SK-N-SH (cell line): Measurements from ENCODE around the gene RAI14. TPM values are rescaled to one million over a fixed set of nuclear protein-coding genes. Genes with fewer than 3 reads are reported as not detected.

ENCODE experiments used
- CTCF ChIA-PET: fragments of 300-600, 350-600 bp; formaldehyde crosslinking; extraction: SDS; loops from one replicate; lab custom pipeline; 2021; lab: Yijun Ruan, JAX
- POLR2A ChIA-PET: fragments of 350-600 bp; sonication (Branson Sonifier 250); formaldehyde crosslinking; extraction: SDS; loops from one replicate; lab custom pipeline; 2020; ENCODE audit warnings: antibody characterized with exemption, inconsistent platforms; lab: Yijun Ruan, JAX
- DNase-seq: peaks from one replicate; pipeline ENCODE4 v3.0.0; 2012
- H2AFZ ChIP-seq: fragments of 200-600 bp; sonication (generic); 2 replicates; pipeline ENCODE4 v1.8.1; 2016; ENCODE audit warnings: antibody characterized with exemption, mild to moderate bottlenecking, low read depth
- H3F3A ChIP-seq: fragments of 200-600 bp; sonication (generic); replicated peaks from 2 replicates; pipeline ENCODE3; 2016; ENCODE audit warnings: antibody characterized with exemption, mild to moderate bottlenecking; ENCODE audit not compliant: insufficient read depth
- H3K27ac ChIP-seq, 2 experiments: fragments of 200-500 bp in 1 of 2; fragments of 200-600 bp in 1 of 2; sonication (Bioruptor generic) in 1 of 2; sonication (generic), shearing (Covaris generic) in 1 of 2; 2 replicates each; pipeline versions ENCODE4 v1.5.1 to v1.6.1; 2014 to 2016; ENCODE audit warnings: low read depth in 2 of 2, inconsistent platforms in 1 of 2, low read length in 1 of 2, mild to moderate bottlenecking in 1 of 2, mixed read lengths in 1 of 2
- H3K27me3 ChIP-seq: fragments of 200-600 bp; sonication (generic), shearing (Covaris generic); 2 replicates; pipeline ENCODE4 v1.6.1; 2016; ENCODE audit warnings: mixed run types; ENCODE audit not compliant: insufficient read depth
- H3K36me3 ChIP-seq, 2 experiments: fragments of 200-500 bp in 1 of 2; fragments of 200-600 bp in 1 of 2; sonication (Bioruptor generic) in 1 of 2; sonication (generic) in 1 of 2; replicated peaks in 1 of 2; 2 replicates each; pipeline versions ENCODE3 to v1.5.1; 2014 to 2016; ENCODE audit warnings: low read length in 1 of 2, mild to moderate bottlenecking in 1 of 2; ENCODE audit not compliant: insufficient read depth in 2 of 2, control insufficient read depth in 1 of 2
- H3K4me1 ChIP-seq, 2 experiments: fragments of 200-500 bp in 1 of 2; fragments of 200-600 bp in 1 of 2; sonication (Bioruptor generic) in 1 of 2; sonication (generic), shearing (Covaris generic) in 1 of 2; 2 replicates each; pipeline versions ENCODE4 v1.5.1 to v1.6.1; 2014 to 2016; ENCODE audit warnings: low read depth in 1 of 2, low read length in 1 of 2, mixed run types in 1 of 2; ENCODE audit not compliant: insufficient read depth in 2 of 2, control insufficient read depth in 1 of 2
- H3K4me2 ChIP-seq: fragments of 200-600 bp; sonication (generic), shearing (Covaris generic); 2 replicates; pipeline ENCODE4 v1.6.1; 2017; ENCODE audit warnings: mixed run types
- H3K4me3 ChIP-seq, 2 experiments: fragments of 200-500 bp in 1 of 2; fragments of 200-600 bp in 1 of 2; sonication (Bioruptor generic) in 1 of 2; sonication (generic), shearing (Covaris generic) in 1 of 2; 2 replicates each; pipeline versions ENCODE4 v1.5.1 to v1.8.1; 2014 to 2016; ENCODE audit warnings: low read depth in 2 of 2, inconsistent platforms in 1 of 2, low read length in 1 of 2, mild to moderate bottlenecking in 1 of 2, mixed read lengths in 1 of 2, moderate library complexity in 1 of 2
- H3K79me2 ChIP-seq: fragments of 200-600 bp; sonication (generic); 2 replicates; pipeline ENCODE4 v1.8.1; 2017; ENCODE audit warnings: mild to moderate bottlenecking; ENCODE audit not compliant: insufficient read depth
- H3K9ac ChIP-seq: fragments of 200-600 bp; sonication (generic); 2 replicates; pipeline ENCODE4 v1.6.1; 2017; ENCODE audit warnings: mixed run types
- H3K9me2 ChIP-seq: fragments of 200-600 bp; sonication (generic); 2 replicates; pipeline ENCODE4 v1.6.1; 2017; ENCODE audit warnings: mixed run types
- H3K9me3 ChIP-seq: fragments of 200-600 bp; sonication (generic); 2 replicates; pipeline ENCODE4 v1.6.1; 2017; ENCODE audit warnings: mixed run types, mild to moderate bottlenecking, moderate library complexity
- H4K20me1 ChIP-seq: fragments of 200-600 bp; sonication (generic); 2 replicates; pipeline ENCODE4 v1.6.1; 2017; ENCODE audit warnings: mild to moderate bottlenecking, mixed run types; ENCODE audit not compliant: insufficient read depth
- CHD2 ChIP-seq: fragments of 150-350 bp; IDR thresholded peaks from 2 replicates; pipeline ENCODE4 v1.6.1; 2018; ENCODE audit warnings: low read length; ENCODE audit not compliant: partially characterized antibody
- ELF1 ChIP-seq: IDR thresholded peaks from 2 replicates; pipeline ENCODE4 v1.4.0; 2012
- FOSL2 ChIP-seq: IDR thresholded peaks from 2 replicates; pipeline ENCODE4 v1.4.0; 2012; ENCODE audit warnings: low read depth, mild to moderate bottlenecking, moderate library complexity, borderline replicate concordance
- FOXM1 ChIP-seq: IDR thresholded peaks from 2 replicates; pipeline ENCODE4 v1.4.0; 2012; ENCODE audit warnings: low read depth, mild to moderate bottlenecking
- GATA2 ChIP-seq: sonication (generic); formaldehyde crosslinking; IDR thresholded peaks from 2 replicates; pipeline ENCODE4 v1.5.0; 2020; ENCODE audit warnings: mild to moderate bottlenecking, missing genetic modification reagents
- MXI1 ChIP-seq: IDR thresholded peaks from 2 replicates; pipeline ENCODE4 v1.6.1; 2012; ENCODE audit warnings: mild to moderate bottlenecking, low read depth, low read length, improper control_type of control experiment
- NRF1 ChIP-seq: IDR thresholded peaks from 2 replicates; pipeline ENCODE4 v1.6.1; 2012; ENCODE audit warnings: low read depth, mild to moderate bottlenecking, low read length
- RAD21 ChIP-seq: IDR thresholded peaks from 2 replicates; pipeline ENCODE4 v1.6.1; 2012; ENCODE audit warnings: mild to moderate bottlenecking, low read length
- SIN3A ChIP-seq: IDR thresholded peaks from 2 replicates; pipeline ENCODE4 v1.6.1; 2012; ENCODE audit warnings: low read depth, mild to moderate bottlenecking, low read length, moderate library complexity, borderline replicate concordance
- TCF12 ChIP-seq: IDR thresholded peaks from 2 replicates; pipeline ENCODE4 v1.4.0; 2012
- WGBS: methylation state at CpG from one replicate; pipeline ENCODE4 v1.1.6; 2017; ENCODE audit warnings: low lambda C conversion rate; 5-methylcytosine and 5-hydroxymethylcytosine counted together
- polyA plus RNA-seq, 3 experiments: library from polyadenylated mRNA; depleted of rRNA; stranded (reverse); fragments of >200 nt; gene quantifications; 2 replicates each; pipeline ENCODE4 v1.2.3, GENCODE V29; 2012
- TF ChIP-seq, protein P1 (sequence below): IDR thresholded peaks from 2 replicates; pipeline ENCODE4 v1.4.0; 2012; ENCODE audit warnings: low read depth
- TF ChIP-seq, protein P2 (sequence below): fragments of 200-600 bp; sonication (generic); IDR thresholded peaks from 2 replicates; pipeline ENCODE4 v1.6.1; 2017; ENCODE audit warnings: antibody characterized with exemption, mild to moderate bottlenecking, moderate library complexity
- TF ChIP-seq, protein P3 (sequence below): IDR thresholded peaks from 2 replicates; pipeline ENCODE4 v1.4.0; 2012; ENCODE audit warnings: low read depth, borderline replicate concordance
- TF ChIP-seq, protein P4 (sequence below): IDR thresholded peaks from 2 replicates; pipeline ENCODE4 v1.6.1; 2012; ENCODE audit warnings: mild to moderate bottlenecking, low read depth, low read length, moderate library complexity
- TF ChIP-seq, protein P5 (sequence below): fragments of 150-350 bp; IDR thresholded peaks from 2 replicates; pipeline ENCODE4 v1.6.1; 2017; ENCODE audit warnings: antibody characterized with exemption, low read length, low read depth, borderline replicate concordance

RAI14 gene
- polyA plus RNA-seq, 1 of the 3 experiments (the other 2 are of a cell fraction), result 53.2 TPM

DNA sequence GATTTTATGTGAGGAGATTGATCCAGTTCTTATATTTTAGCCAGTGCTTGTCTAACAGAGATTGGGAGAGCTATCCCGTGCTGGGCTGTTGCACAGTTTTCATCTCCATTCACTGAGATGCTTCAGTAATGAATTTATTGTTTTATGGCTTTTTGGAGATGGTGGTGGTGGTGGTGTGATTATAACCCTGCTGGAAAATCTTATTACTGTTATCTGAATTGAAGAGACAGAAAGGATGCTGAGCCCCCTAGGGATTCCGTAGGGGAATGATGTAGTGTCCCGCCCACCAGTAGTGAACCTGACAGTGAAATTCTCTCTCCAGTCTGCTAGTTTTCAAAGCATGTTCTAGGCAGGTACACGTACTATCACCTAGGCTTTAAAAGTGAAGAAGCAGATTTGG is 1.9 kb downstream of the RAI14 start:
- H4K20me1 ChIP-seq, result peaks cover 35% of the 10 kb centered on the region
- WGBS, result 7% methylated on average over 4 of the region's 4 CpGs
- POLR2A ChIA-PET, result no interaction called here
- H3K27me3 ChIP-seq, result no peaks in the 10 kb centered on the region
- CTCF ChIA-PET, result no interaction called here
- peak overlapping the region in 1 of 2 experiments; percentile 97; a peak in 3 of 4 replicates for H3K27ac ChIP-seq
- no peaks in the 10 kb centered on the region for H3K9me3 ChIP-seq
- no peaks in the 10 kb centered on the region for H3K9me2 ChIP-seq
- H3K9ac ChIP-seq, result peak overlapping the region; percentile 86
- peak overlapping the region; percentile 79 for H3K4me2 ChIP-seq
- peak; percentile 51 for DNase-seq
- peaks cover 2 to 21% of the 10 kb centered on the region in 2 experiments for H3K36me3 ChIP-seq
- H3K4me3 ChIP-seq, result peak overlapping the region; percentile 80 to 81
- no peak overlapping the region for H2AFZ ChIP-seq
- peaks cover 36% of the 10 kb centered on the region for H3F3A ChIP-seq
- TF ChIP-seq, protein P1, sequence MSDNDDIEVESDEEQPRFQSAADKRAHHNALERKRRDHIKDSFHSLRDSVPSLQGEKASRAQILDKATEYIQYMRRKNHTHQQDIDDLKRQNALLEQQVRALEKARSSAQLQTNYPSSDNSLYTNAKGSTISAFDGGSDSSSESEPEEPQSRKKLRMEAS, result no peak
- TF ChIP-seq NRF1, result no peak
- 0 out of 2 replicates have a peak, but pooled peaks have one; percentile 4 for TF ChIP-seq RAD21
- TF ChIP-seq TCF12, result peak; percentile 55; the same call in 1 of the 2 replicates
- TF ChIP-seq MXI1, result no peak
- TF ChIP-seq GATA2 (CRISPR knock-in tag), result no peak
- no peak for TF ChIP-seq FOSL2
- TF ChIP-seq, protein P2, sequence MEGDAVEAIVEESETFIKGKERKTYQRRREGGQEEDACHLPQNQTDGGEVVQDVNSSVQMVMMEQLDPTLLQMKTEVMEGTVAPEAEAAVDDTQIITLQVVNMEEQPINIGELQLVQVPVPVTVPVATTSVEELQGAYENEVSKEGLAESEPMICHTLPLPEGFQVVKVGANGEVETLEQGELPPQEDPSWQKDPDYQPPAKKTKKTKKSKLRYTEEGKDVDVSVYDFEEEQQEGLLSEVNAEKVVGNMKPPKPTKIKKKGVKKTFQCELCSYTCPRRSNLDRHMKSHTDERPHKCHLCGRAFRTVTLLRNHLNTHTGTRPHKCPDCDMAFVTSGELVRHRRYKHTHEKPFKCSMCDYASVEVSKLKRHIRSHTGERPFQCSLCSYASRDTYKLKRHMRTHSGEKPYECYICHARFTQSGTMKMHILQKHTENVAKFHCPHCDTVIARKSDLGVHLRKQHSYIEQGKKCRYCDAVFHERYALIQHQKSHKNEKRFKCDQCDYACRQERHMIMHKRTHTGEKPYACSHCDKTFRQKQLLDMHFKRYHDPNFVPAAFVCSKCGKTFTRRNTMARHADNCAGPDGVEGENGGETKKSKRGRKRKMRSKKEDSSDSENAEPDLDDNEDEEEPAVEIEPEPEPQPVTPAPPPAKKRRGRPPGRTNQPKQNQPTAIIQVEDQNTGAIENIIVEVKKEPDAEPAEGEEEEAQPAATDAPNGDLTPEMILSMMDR, result peak; percentile 48
- TF ChIP-seq CHD2, result no peak
- no peak for TF ChIP-seq SIN3A
- TF ChIP-seq, protein P3, sequence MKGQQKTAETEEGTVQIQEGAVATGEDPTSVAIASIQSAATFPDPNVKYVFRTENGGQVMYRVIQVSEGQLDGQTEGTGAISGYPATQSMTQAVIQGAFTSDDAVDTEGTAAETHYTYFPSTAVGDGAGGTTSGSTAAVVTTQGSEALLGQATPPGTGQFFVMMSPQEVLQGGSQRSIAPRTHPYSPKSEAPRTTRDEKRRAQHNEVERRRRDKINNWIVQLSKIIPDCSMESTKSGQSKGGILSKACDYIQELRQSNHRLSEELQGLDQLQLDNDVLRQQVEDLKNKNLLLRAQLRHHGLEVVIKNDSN, result no peak
- H3K79me2 ChIP-seq, result peaks cover 65% of the 10 kb centered on the region
- peaks cover 3 to 9% of the 10 kb centered on the region in 2 experiments; a peak in 1 of 4 replicates for H3K4me1 ChIP-seq

DNA sequence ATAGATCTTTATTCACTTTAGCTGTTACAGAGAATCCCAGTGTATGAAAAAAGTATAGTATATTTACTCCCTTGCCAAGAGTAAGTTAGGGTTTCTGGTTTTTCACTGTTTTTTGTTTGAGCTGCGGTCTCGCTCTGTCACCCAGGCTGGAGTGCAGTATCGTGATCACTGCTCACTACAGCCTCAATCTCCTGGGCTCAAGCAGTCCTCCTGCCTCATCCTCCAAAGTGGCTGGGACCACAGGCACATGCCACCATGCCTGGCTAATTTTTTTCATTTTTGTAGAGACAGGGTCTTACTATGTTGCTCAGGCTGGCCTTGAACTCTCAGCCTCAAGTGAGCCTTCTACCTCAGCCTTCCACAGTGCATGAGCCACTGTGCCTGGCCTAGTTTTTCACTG is 3.0 kb downstream of the RAI14 start:
- no peak overlapping the region for H2AFZ ChIP-seq
- H3F3A ChIP-seq, result peaks cover 33% of the 10 kb centered on the region
- ChIA-PET CTCF (no interaction called here), POLR2A (no interaction called here)
- no peak for TF ChIP-seq ELF1
- TF ChIP-seq, protein P3, result no peak
- TF ChIP-seq, protein P4, sequence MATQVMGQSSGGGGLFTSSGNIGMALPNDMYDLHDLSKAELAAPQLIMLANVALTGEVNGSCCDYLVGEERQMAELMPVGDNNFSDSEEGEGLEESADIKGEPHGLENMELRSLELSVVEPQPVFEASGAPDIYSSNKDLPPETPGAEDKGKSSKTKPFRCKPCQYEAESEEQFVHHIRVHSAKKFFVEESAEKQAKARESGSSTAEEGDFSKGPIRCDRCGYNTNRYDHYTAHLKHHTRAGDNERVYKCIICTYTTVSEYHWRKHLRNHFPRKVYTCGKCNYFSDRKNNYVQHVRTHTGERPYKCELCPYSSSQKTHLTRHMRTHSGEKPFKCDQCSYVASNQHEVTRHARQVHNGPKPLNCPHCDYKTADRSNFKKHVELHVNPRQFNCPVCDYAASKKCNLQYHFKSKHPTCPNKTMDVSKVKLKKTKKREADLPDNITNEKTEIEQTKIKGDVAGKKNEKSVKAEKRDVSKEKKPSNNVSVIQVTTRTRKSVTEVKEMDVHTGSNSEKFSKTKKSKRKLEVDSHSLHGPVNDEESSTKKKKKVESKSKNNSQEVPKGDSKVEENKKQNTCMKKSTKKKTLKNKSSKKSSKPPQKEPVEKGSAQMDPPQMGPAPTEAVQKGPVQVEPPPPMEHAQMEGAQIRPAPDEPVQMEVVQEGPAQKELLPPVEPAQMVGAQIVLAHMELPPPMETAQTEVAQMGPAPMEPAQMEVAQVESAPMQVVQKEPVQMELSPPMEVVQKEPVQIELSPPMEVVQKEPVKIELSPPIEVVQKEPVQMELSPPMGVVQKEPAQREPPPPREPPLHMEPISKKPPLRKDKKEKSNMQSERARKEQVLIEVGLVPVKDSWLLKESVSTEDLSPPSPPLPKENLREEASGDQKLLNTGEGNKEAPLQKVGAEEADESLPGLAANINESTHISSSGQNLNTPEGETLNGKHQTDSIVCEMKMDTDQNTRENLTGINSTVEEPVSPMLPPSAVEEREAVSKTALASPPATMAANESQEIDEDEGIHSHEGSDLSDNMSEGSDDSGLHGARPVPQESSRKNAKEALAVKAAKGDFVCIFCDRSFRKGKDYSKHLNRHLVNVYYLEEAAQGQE, result no peak
- TF ChIP-seq, protein P5, sequence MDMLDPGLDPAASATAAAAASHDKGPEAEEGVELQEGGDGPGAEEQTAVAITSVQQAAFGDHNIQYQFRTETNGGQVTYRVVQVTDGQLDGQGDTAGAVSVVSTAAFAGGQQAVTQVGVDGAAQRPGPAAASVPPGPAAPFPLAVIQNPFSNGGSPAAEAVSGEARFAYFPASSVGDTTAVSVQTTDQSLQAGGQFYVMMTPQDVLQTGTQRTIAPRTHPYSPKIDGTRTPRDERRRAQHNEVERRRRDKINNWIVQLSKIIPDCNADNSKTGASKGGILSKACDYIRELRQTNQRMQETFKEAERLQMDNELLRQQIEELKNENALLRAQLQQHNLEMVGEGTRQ, result no peak
- no peak for TF ChIP-seq FOXM1
- no peaks in the 10 kb centered on the region for H3K27me3 ChIP-seq
- H3K4me1 ChIP-seq, result peaks cover 3 to 9% of the 10 kb centered on the region in 2 experiments; a peak in 1 of 4 replicates
- H3K9me3 ChIP-seq, result no peaks in the 10 kb centered on the region
- H3K27ac ChIP-seq, result peak overlapping the region in 1 of 2 experiments; percentile 97; a peak in 2 of 4 replicates
- peak overlapping the region; percentile 36; the same call in 1 of the 2 replicates for H3K9ac ChIP-seq
- no peak for DNase-seq
- H3K79me2 ChIP-seq, result peaks cover 76% of the 10 kb centered on the region
- H3K4me2 ChIP-seq, result peak overlapping the region; percentile 79
- H3K4me3 ChIP-seq, result peak overlapping the region in 1 of 2 experiments; percentile 81; a peak in 1 of 4 replicates
- 100% methylated on average over 3 of the region's 3 CpGs for WGBS
- no peaks in the 10 kb centered on the region for H3K9me2 ChIP-seq
- H4K20me1 ChIP-seq, result peaks cover 35% of the 10 kb centered on the region
- peaks cover 2 to 30% of the 10 kb centered on the region in 2 experiments for H3K36me3 ChIP-seq
